PFSK-1 (cell line): Measurements from ENCODE around the gene TTBK2.

Experiments used
- FOXP2 ChIP-seq: optimal IDR thresholded peaks from 2 replicates; pipeline ENCODE3; 2011; ENCODE audit warnings: borderline replicate concordance, control low read depth, inconsistent platforms; ENCODE audit not compliant: insufficient read depth; ENCODE audit errors: extremely low read length, extremely low read depth
- POLR2AphosphoS5 ChIP-seq: IDR thresholded peaks from 2 replicates; pipeline ENCODE4 v1.6.1; 2012; ENCODE audit warnings: low read depth, mild to moderate bottlenecking, control low read depth, low read length, moderate library complexity
- REST ChIP-seq, 2 experiments: IDR thresholded peaks; 2 replicates each; pipeline versions ENCODE4 v1.6.1 to v1.8.0; 2011 to 2012; ENCODE audit warnings: low read depth in 2 of 2, low read length in 2 of 2, control low read depth in 1 of 2, inconsistent platforms in 1 of 2, mild to moderate bottlenecking in 1 of 2, moderate library complexity in 1 of 2; ENCODE audit not compliant: insufficient read depth in 1 of 2
- SIN3A ChIP-seq: IDR thresholded peaks from 2 replicates; pipeline ENCODE4 v1.6.1; 2012; ENCODE audit warnings: mild to moderate bottlenecking, low read length, moderate library complexity, borderline replicate concordance; ENCODE audit not compliant: insufficient read depth
- TAF1 ChIP-seq: IDR thresholded peaks from 2 replicates; pipeline ENCODE4 v1.6.1; 2012; ENCODE audit warnings: low read length, control low read depth, borderline replicate concordance; ENCODE audit not compliant: insufficient read depth

TTBK2 gene

GRCh38 chr15:42931702-42932486 is 11.3 kb upstream of the TTBK2 start:
- no peak for TF ChIP-seq REST (IDR thresholded peaks at IDR 0.05; ENCODE audit: insufficient read depth in 1 of 2, low read depth in 2 of 2, low read length in 2 of 2)
- TF ChIP-seq FOXP2, result no peak
- no peak for TF ChIP-seq TAF1
- TF ChIP-seq SIN3A, result no peak
- no peak for TF ChIP-seq POLR2AphosphoS5

- TF ChIP-seq FOXP2, result no peak
- no peak for TF ChIP-seq TAF1
- TF ChIP-seq SIN3A, result no peak
- no peak for TF ChIP-seq POLR2AphosphoS5
- no peak for TF ChIP-seq REST (IDR thresholded peaks at IDR 0.05; ENCODE audit: insufficient read depth in 1 of 2, low read depth in 2 of 2, low read length in 2 of 2)
These were observed 8.8 kb upstream of the TTBK2 start for GRCh38 chr15:42929306-42929848.

DNA sequence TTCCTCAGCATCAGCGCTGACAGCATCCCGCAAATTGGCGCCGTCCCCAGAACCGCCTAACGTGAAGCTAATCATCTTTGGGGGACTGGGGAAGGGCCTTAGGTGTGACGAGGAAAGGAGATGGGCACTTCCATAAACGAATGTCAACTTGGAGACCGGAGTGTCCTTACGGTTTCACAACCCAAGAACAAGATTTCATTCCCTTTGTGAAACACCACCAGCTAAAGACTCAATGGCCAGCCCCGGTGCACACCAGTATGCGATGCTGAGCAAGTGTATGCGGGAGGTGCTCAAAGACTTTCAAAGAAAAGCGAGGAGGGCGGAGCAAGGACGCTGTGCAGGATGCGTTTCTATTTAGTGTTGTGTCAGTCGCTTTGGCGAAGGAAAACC is 759 bp upstream of the TTBK2 start:
- TF ChIP-seq FOXP2 (no peak), SIN3A (no peak), TAF1 (no peak), POLR2AphosphoS5 (no peak)

- TF ChIP-seq TAF1 (no peak), POLR2AphosphoS5 (peak; percentile 10; the same call in 1 of the 2 replicates), REST (IDR thresholded peaks at IDR 0.05; ENCODE audit: insufficient read depth in 1 of 2, low read depth in 2 of 2, low read length in 2 of 2) (0 out of 4 replicates have a peak, but pooled peaks of 1 of the 2 experiments have one; percentile 15), FOXP2 (no peak), SIN3A (0 out of 2 replicates have a peak, but pooled peaks have one; percentile 1)
These were observed 619 bp downstream of the TTBK2 start for GRCh38 chr15:42919799-42920518.

DNA sequence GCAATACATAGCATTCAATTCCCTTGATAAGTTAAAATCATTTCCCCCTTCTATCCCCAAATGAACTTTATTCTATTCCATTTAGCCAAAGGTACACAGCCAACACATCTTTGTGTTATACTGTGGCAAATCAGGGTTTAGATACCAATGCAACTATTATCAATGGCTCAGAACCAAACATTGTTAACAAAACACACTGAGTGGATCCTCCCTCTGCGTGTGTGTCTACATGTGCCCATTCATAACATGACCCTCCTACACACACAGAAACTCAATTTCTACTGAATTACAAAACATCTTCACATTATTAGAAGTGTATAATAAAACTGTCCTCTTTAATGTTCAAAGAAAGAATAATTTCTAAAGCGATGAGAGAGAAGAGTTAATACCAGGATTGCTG is 1.3 kb downstream of the TTBK2 start:
- TF ChIP-seq POLR2AphosphoS5 (no peak), SIN3A (peak; percentile 66; the same call in 1 of the 2 replicates)

DNA sequence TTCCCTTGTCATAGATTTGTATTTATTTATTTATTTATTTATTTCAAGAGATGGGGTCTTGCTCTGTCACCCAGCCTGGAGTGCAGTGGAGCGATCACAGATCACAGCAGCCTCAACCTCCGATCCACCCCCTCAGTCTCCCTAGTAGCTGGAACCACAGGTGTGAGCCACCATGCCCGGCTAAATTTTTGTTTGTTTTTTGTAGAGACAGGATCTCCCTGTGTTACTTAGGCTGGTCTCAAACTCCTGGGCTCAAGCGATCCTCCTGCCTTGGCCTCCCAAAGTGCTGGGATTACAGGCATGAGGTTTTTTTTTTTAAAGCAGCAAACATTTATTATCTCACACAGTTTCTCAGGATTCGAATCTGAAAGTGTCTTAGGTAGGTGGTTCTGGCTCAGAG is 2.5 kb downstream of the TTBK2 start:
- TF ChIP-seq FOXP2 (no peak), POLR2AphosphoS5 (no peak), REST (IDR thresholded peaks at IDR 0.05; ENCODE audit: insufficient read depth in 1 of 2, low read depth in 2 of 2, low read length in 2 of 2) (no peak), TAF1 (no peak), SIN3A (no peak)
